T-helper 1 cell treated with Interleukin-12 subunit alpha and Interleukin-12 subunit beta and Interleukin-4 antibody, amounts not matched to agents 30 μg/mL and 1 μg/mL, for 36 hours (primary cell): ENCODE results near the gene HCFC1.

Experiments used
- H3K27ac Mint-ChIP-seq: one replicate; pipeline ENCODE4 v1.8.0; 2021; ENCODE audit warnings: mild to moderate bottlenecking, mixed read lengths
- H3K27me3 Mint-ChIP-seq: one replicate; pipeline ENCODE4 v1.8.0; 2021; ENCODE audit warnings: low read depth, mixed read lengths
- H3K36me3 Mint-ChIP-seq: one replicate; pipeline ENCODE4 v1.8.0; 2021; ENCODE audit warnings: low read depth, mixed read lengths
- H3K4me1 Mint-ChIP-seq: one replicate; pipeline ENCODE4 v1.8.0; 2021; ENCODE audit warnings: low read depth, mixed read lengths
- H3K4me3 Mint-ChIP-seq: one replicate; pipeline ENCODE4 v1.8.0; 2021; ENCODE audit warnings: mild to moderate bottlenecking, moderate library complexity, mixed read lengths
- H3K9me3 Mint-ChIP-seq: one replicate; pipeline ENCODE4 v1.8.0; 2021; ENCODE audit warnings: mixed read lengths

The HCFC1 gene

DNA sequence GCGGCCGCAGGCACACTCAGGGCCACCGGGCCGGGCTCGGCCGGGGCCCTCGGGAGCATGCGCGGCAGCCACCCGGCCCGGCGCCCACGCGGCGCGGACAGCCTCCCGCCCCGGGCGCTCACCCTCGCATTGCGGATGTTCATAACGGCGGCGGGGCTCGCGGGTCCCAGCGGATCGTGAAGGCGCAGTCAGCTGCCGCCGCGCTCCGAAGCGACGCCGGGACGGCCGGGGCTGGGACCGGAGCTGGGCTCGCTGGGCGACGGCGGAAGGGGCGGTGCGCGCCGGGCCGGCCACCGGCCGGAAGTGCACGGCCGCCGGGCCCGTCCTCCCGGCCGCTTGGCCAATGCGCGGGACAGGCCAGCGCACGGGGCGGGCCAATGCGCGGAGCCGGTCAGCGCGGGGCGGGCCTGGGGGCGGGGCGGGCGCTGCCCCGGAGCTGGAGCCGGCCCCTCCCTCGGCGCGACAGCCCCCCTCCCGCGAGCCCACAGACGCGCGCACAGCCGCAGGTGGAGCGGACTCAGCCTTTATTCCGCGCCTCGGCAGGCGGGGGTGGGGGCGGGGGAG is 36.8 kb downstream of the HCFC1 start, which contains the start of gene NAA10:
TSS of gene NAA10 (minus strand) at position 276 of the 564 bp plus-strand sequence. CDS start at position 143, 133 bp downstream.
- H3K9me3 Mint-ChIP-seq, result no peaks in the 10 kb centered on the region
- H3K4me3 Mint-ChIP-seq, result peak within 1 kb of the TSS; percentile 81
- H3K36me3 Mint-ChIP-seq, result peaks cover 11% of the 10 kb centered on the region
- H3K4me1 Mint-ChIP-seq, result peaks cover 9% of the 10 kb centered on the region
- H3K27me3 Mint-ChIP-seq, result no peaks in the 10 kb centered on the region
- peak within 1 kb of the TSS; percentile 45 for H3K27ac Mint-ChIP-seq

DNA sequence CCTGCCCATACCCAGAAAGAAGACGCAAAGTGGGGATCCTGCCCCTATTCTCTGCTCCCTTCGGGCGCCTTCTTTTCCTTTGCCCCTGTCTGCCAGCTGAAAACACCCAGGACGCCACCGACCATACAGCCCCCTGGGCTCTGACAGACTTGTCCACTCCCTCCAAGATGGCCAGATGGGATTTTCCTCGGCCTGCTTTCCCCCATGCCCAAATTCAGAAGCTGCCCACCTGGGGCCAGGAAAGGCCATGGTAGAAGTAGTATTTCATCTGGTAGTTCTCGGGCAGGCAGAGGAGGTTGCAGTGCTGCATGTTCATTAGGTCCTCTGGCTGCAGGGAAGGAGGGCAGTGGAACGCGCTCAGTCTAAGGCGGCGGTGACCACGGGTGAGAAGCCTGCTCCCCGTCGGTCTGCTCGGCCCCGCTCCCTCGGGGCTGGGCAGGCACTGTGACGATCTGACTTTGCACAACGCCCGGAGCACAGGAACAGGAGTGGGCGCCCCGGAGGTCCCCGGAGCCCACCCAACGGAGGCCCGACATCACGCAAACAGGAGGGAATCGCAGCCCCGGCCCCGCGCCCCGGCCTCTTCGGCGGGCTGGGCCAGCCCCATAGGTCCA is 37.4 kb downstream of the HCFC1 start:
- Mint-ChIP-seq H3K4me1 (peaks cover 9% of the 10 kb centered on the region), H3K9me3 (no peaks in the 10 kb centered on the region), H3K4me3 (peak overlapping the region; percentile 81), H3K27me3 (no peaks in the 10 kb centered on the region), H3K36me3 (peaks cover 11% of the 10 kb centered on the region), H3K27ac (peak overlapping the region; percentile 41)

DNA sequence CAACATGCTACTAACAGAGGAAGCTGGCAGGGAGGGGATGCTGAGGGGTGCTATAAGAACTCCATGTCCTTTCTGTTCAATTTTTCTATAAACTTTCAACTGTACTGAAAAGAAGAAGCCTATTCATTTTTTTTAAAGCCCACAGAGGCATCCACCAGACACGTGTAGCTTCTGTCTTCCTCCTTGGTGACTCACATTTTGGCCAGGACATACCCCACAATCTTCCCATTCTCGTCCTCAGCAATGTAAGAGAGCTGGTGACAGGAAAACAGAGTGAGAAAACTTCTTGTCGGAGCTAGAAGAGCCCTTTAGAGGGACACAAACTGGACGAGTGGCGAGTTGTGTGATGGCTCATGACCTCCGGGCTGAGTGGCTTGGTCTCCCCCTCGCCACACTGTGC is 37.9 kb downstream of the HCFC1 start:
- Mint-ChIP-seq H3K4me3 (peak overlapping the region; percentile 81), H3K4me1 (peaks cover 12% of the 10 kb centered on the region), H3K36me3 (peaks cover 11% of the 10 kb centered on the region), H3K27me3 (no peaks in the 10 kb centered on the region), H3K27ac (peak overlapping the region; percentile 41), H3K9me3 (no peaks in the 10 kb centered on the region)

DNA sequence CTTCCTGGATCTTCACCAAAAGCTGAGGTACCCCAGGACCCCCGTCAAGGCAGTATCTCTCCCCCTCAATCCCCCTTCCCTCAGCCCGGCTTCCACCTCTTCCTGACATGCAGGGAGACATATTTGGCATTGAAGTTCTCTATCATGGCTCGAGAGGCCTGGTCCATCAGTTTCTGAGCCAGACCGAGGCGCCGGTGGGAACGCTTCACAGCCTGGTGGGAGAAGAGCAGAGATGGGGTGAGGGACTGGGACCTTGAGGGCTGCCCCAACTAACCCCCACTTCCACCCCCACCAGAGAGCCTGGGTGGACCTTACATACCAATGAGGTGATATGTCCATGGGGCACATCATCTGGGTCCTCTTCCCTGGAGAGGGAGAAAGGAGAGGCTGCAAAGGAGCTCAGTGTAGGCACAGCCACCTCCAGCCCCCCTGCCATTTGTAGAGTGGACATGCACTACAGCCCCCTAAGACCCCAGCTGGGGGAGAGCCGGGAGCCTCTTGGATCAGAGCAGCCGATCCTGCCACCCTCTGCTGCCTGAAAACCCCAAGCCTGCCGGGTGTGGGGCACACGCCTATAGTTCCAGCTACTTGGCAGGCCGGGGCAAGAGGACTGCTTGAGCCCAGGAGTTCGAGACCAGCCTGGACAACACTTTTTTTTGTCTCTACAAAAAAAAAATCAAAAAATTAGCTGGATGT is 39.2 kb downstream of the HCFC1 start:
- Mint-ChIP-seq H3K9me3 (no peaks in the 10 kb centered on the region), H3K27ac (no peak overlapping the region), H3K4me3 (no peak overlapping the region), H3K27me3 (no peaks in the 10 kb centered on the region), H3K36me3 (peaks cover 6% of the 10 kb centered on the region), H3K4me1 (peaks cover 12% of the 10 kb centered on the region)

DNA sequence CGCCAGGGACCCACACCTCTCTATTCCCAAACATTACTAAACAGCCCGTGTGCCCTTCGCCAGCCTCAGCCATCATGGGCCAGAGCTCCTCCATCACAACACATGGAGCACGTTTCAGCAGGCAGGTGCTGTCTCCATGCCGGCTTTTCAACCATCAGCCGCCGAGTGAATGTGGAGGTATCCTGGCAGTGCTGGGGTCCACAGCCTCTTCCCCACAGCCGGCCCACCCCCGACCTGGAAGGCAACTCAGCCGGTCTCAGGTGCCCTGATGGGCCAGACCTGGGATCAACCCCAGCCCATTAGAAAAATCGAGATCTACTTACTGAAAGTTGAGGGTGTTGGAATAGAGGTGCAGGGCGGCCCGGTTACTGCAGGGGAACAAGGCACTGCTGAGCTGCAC is 39.9 kb downstream of the HCFC1 start:
- H3K9me3 Mint-ChIP-seq, result no peaks in the 10 kb centered on the region
- no peak overlapping the region for H3K4me3 Mint-ChIP-seq
- H3K27me3 Mint-ChIP-seq, result no peaks in the 10 kb centered on the region
- H3K4me1 Mint-ChIP-seq, result peaks cover 15% of the 10 kb centered on the region
- peak overlapping the region; percentile 24 for H3K27ac Mint-ChIP-seq
- peaks cover 8% of the 10 kb centered on the region for H3K36me3 Mint-ChIP-seq

DNA sequence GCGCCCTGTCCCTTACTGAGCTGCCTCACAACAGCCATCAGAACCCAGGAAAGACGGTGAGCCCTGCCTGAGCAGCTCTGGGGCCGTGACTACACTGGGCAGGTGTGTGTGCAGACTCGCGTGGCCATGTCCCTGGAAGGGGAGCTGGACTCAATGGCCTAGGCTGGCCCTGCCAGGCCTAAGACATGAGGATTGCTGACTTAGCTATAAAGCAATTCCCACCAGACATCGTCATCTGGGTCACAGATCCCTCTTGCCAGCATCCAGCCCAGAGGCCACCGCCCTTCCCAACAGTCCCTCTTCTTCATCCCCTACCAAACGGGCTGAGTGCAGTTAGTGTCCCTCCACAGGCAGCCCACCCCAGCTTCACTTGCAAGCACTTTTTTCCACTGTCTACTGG is 40.5 kb downstream of the HCFC1 start:
- no peaks in the 10 kb centered on the region for H3K27me3 Mint-ChIP-seq

DNA sequence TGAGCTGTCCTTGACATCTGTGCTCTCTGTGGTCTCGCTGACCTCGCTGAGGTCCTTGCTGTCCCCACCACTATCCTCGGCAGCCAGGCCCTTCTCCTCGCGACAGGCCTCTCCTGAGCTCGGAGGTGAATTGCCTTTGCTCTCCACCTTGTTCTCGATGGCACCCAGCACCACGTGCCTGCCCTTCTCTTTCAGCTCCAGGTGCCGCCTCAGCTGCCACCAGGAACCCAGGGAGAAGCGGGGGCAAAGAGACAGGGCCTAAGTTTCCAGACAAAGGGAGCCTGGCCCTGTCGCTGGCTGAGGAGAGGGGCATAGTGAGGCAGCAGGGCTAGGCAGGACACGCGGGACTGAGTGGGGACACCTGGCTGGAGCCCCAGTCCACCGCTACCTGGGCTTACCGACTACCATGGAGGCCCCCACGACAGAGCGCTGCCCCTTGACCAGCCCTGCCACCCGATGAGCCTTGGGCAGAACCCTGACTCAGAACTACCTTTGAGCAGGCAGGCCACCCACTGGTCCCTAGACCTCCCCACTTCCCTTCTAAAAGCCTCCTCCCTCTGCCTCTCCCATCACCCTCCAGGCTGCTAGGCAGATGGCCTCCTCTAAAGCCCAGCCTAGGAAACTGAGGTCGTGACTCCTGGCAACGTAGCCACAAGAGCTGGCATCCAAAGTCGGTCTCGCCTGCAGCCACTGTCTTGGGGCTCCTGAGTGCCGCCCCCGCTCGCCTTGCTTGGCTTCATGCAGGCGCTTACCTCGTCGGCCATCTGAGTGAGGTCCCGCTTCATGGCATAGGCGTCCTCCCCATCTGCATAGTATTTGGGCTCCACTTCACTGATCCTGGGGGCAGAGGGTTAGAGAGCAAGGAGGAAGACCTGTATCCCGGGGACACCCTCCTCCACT is 41.4 kb downstream of the HCFC1 start:
- no peaks in the 10 kb centered on the region for H3K9me3 Mint-ChIP-seq
- no peak overlapping the region for H3K4me3 Mint-ChIP-seq
- no peaks in the 10 kb centered on the region for H3K27me3 Mint-ChIP-seq
- peaks cover 14% of the 10 kb centered on the region for H3K4me1 Mint-ChIP-seq
- no peak overlapping the region for H3K27ac Mint-ChIP-seq
- H3K36me3 Mint-ChIP-seq, result peaks cover 12% of the 10 kb centered on the region

More for the DNA sequence above, 40.5 kb downstream of the HCFC1 start:
- no peaks in the 10 kb centered on the region for H3K9me3 Mint-ChIP-seq
- no peak overlapping the region for H3K27ac Mint-ChIP-seq
- H3K4me3 Mint-ChIP-seq, result no peak overlapping the region
- H3K4me1 Mint-ChIP-seq, result peaks cover 15% of the 10 kb centered on the region
- peaks cover 9% of the 10 kb centered on the region for H3K36me3 Mint-ChIP-seq

DNA sequence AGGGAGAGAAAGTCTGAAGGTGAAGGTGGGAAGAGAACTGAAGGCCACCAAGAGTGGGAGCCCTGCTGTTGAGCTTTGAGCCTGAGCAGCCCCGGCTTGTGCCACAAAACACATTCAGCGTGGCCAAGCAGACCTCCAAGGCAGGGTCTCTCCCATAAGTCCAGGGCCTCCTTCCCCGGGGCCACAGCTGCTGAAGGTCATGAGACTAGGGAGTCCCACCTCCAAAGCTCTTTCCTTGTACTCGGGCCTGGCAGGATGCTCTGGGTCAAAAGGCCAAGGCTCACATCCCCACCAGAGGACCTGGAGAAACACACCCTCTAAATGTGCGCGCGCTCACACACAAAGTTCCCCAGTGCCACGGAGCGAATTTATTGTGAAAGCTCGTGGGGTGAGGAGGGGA is 42.0 kb downstream of the HCFC1 start:
- H3K36me3 Mint-ChIP-seq, result peaks cover 13% of the 10 kb centered on the region
- H3K27me3 Mint-ChIP-seq, result no peaks in the 10 kb centered on the region
- H3K4me1 Mint-ChIP-seq, result peaks cover 14% of the 10 kb centered on the region
- peak overlapping the region; percentile 55 for H3K27ac Mint-ChIP-seq
- H3K9me3 Mint-ChIP-seq, result no peaks in the 10 kb centered on the region
- no peak overlapping the region for H3K4me3 Mint-ChIP-seq

DNA sequence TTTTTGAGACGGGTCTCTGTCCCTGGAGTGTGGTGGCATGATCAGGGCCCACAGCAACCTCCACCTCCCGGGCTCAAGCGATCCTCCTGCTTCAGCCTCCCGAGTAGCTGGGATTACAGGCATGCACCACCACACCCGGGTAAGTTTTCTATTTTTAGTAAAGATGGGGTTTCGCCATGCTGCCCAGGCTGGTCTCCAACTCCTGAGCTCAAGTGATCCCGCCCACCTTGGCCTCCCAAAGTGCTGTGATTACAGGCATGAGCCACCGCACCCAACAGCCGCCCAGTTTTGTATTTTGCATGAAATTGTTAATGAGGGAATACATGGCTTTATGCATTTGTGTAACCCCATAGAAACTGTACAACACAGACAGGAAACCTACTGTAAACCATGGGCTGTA is 42.8 kb downstream of the HCFC1 start:
- Mint-ChIP-seq H3K36me3 (peaks cover 16% of the 10 kb centered on the region), H3K4me1 (peaks cover 13% of the 10 kb centered on the region), H3K4me3 (peak overlapping the region; percentile 57), H3K9me3 (no peaks in the 10 kb centered on the region), H3K27ac (peak overlapping the region; percentile 59), H3K27me3 (no peaks in the 10 kb centered on the region)

DNA sequence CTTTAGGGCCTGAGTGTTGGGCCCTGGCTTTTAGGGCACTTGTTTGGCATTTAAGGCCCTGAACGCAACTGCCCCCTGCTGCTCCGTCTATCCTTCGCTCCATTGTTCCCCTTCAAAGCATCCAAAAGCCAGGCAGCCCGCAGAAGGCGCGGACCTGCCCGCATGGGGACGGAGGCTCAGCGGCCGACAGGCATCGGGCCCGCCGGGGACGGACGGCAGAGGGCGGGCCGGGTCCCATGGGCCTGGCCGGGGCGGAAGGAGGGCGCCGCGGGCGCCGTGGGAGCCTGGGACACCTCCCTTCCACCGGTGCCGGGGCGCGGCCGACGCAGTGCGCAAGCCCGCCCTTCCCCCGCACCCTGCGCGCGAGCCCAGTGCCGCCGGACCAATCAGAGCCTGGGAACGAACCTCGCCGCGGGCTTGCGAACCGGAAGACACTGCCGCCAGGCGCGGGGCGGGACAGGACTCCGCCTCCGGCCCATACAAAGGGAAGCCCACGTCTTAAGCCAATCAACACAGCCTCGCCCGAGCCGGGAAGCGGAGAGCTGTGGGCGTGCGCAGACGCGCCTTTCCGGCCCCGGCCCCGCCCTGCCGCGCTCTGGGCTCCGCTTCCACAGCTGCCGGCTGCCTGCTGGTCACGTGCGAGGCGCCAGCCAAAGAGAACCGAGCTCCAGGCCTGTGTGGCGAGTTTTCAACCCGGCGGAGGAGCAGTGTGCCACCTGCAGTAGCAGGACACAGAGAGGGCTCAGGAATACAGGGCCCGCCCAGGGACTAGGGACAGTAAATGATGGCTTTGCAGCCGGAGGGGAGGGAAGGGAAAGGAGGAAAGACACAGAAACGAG is 43.5 kb downstream of the HCFC1 start:
- peaks cover 20% of the 10 kb centered on the region for H3K36me3 Mint-ChIP-seq
- H3K27me3 Mint-ChIP-seq, result no peaks in the 10 kb centered on the region
- no peaks in the 10 kb centered on the region for H3K9me3 Mint-ChIP-seq
- H3K4me3 Mint-ChIP-seq, result peak overlapping the region; percentile 94
- peaks cover 15% of the 10 kb centered on the region for H3K4me1 Mint-ChIP-seq
- peak overlapping the region; percentile 97 for H3K27ac Mint-ChIP-seq

DNA sequence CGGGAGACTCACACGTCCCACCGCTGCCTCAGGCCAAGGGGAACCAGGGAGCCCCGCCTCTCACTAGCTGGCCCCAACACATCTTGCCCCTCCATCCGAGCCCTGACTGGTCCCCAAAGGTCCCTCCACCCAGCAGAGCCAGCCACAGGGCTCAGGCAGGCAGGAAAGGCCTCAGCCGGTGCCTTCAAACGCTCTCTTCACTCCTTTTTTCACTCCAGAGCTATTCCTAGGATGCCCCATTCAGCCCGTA is 44.0 kb downstream of the HCFC1 start:
- Mint-ChIP-seq H3K4me1 (peaks cover 18% of the 10 kb centered on the region), H3K27ac (peak overlapping the region; percentile 97), H3K36me3 (peaks cover 21% of the 10 kb centered on the region), H3K27me3 (no peaks in the 10 kb centered on the region), H3K4me3 (peak overlapping the region; percentile 85), H3K9me3 (no peaks in the 10 kb centered on the region)

DNA sequence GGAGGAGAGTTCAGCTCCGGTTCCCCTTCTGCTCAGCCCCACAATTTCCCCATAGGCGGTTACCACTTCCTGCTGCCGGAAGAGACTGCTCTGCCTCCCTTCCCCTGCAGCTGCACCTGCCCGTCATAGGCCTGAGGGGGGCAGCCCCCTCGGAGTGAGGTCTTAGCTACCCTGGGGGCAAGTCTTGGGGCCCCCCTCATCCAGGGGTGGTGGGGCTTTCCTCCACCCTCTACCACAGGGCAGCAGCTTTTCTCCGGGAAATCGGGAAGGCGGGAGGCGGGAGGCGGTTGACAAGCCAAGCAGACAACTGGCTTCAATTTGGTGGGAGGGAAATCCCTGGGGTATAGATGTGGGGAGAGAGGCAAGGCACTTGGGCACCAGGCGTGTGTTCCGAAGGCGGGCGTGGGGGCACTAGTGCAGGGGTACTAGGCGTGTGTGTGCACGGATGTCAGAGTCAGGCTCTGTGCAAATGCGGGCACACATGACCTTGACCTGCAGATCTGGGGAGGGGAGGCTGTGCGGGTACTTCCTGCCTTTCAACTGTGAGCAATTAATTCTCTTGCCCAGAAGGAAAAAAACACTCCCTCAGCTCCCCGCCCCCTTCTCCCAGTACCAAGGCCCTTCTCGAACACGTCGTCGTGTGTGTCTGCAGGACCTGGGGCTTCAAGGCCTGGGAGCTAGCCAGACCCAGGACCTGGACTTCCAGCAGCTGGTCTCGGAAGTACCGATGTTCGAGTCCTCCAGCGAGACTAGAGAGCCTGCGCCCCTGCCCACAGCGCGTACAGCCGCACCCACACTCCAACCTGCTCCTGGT is 44.6 kb downstream of the HCFC1 start:
- no peaks in the 10 kb centered on the region for H3K9me3 Mint-ChIP-seq
- H3K27me3 Mint-ChIP-seq, result no peaks in the 10 kb centered on the region
- peak overlapping the region; percentile 85 for H3K4me3 Mint-ChIP-seq
- peaks cover 23% of the 10 kb centered on the region for H3K4me1 Mint-ChIP-seq
- H3K36me3 Mint-ChIP-seq, result peaks cover 25% of the 10 kb centered on the region
- peak overlapping the region; percentile 97 for H3K27ac Mint-ChIP-seq

DNA sequence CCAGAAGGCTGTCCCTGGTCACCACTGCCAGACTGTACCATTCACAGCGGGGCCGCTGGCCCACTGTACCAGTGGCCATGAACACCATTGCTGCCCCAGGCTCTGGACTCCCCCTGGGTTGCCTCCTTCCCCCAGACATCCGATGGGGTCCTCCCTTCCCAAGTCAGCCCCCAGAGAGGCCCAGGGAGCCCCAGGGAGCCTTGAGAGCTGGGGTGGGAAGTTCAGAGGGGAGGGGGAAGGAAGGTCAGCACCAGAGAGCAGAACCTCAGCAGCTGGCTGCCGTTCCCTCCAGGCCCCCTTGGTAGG is 45.1 kb downstream of the HCFC1 start:
- peak overlapping the region; percentile 85 for H3K4me3 Mint-ChIP-seq
- no peaks in the 10 kb centered on the region for H3K27me3 Mint-ChIP-seq
- H3K4me1 Mint-ChIP-seq, result peaks cover 24% of the 10 kb centered on the region
- peaks cover 22% of the 10 kb centered on the region for H3K36me3 Mint-ChIP-seq
- no peaks in the 10 kb centered on the region for H3K9me3 Mint-ChIP-seq
- H3K27ac Mint-ChIP-seq, result peak overlapping the region; percentile 97
